ENCODE results near the gene UMAD1.
A peak's percentile ranks its signal among the peaks of the same experiment; 100 is the strongest.

DNA sequence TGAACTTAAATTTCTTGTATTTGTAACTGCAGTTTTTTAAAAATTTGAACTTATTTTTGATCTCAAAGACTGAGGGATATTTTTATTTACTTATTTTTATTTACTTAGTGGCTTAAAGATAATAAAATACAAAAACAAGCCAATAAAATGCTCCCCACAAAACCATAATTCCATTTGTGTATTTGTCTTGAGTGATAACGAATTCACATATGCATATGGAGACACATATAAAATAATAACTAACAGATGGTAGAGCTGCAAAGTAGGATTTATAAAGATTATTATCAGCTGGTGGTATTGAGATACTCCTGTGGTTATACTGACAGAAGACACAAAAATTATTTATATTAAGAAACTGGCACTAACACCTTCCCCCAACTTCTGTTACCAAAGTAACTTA, 168.1 kb downstream of the UMAD1 start:
- no peak for TF ChIP-seq SNAI2 (CRISPR knock-in tag; IDR thresholded peaks at IDR 0.05)
- TF ChIP-seq ARNTL (CRISPR knock-in tag; IDR thresholded peaks at IDR 0.05; ENCODE audit: borderline replicate concordance, low read depth): no peak
- TF ChIP-seq TCF4 (CRISPR knock-in tag; IDR thresholded peaks at IDR 0.05; ENCODE audit: borderline replicate concordance): peak; percentile 79; the same call in 1 of the 2 replicates
- TF ChIP-seq, protein P1, sequence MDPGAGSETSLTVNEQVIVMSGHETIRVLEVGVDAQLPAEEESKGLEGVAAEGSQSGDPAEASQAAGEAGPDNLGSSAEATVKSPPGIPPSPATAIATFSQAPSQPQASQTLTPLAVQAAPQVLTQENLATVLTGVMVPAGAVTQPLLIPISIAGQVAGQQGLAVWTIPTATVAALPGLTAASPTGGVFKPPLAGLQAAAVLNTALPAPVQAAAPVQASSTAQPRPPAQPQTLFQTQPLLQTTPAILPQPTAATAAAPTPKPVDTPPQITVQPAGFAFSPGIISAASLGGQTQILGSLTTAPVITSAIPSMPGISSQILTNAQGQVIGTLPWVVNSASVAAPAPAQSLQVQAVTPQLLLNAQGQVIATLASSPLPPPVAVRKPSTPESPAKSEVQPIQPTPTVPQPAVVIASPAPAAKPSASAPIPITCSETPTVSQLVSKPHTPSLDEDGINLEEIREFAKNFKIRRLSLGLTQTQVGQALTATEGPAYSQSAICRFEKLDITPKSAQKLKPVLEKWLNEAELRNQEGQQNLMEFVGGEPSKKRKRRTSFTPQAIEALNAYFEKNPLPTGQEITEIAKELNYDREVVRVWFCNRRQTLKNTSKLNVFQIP (CRISPR knock-in tag; IDR thresholded peaks at IDR 0.05; ENCODE audit: borderline replicate concordance, low read depth): no peak
- no peak for TF ChIP-seq OSR1 (CRISPR knock-in tag; IDR thresholded peaks at IDR 0.05)
- TF ChIP-seq, protein P2, sequence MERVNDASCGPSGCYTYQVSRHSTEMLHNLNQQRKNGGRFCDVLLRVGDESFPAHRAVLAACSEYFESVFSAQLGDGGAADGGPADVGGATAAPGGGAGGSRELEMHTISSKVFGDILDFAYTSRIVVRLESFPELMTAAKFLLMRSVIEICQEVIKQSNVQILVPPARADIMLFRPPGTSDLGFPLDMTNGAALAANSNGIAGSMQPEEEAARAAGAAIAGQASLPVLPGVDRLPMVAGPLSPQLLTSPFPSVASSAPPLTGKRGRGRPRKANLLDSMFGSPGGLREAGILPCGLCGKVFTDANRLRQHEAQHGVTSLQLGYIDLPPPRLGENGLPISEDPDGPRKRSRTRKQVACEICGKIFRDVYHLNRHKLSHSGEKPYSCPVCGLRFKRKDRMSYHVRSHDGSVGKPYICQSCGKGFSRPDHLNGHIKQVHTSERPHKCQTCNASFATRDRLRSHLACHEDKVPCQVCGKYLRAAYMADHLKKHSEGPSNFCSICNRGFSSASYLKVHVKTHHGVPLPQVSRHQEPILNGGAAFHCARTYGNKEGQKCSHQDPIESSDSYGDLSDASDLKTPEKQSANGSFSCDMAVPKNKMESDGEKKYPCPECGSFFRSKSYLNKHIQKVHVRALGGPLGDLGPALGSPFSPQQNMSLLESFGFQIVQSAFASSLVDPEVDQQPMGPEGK (CRISPR knock-in tag; IDR thresholded peaks at IDR 0.05; ENCODE audit: borderline replicate concordance): no peak
- TF ChIP-seq RARB (CRISPR knock-in tag; IDR thresholded peaks at IDR 0.05): no peak
- TF ChIP-seq ZNF565 (CRISPR knock-in tag; conservative IDR thresholded peaks at IDR 0.05; ENCODE audit: low read depth): no peak
- TF ChIP-seq ZFP3 (CRISPR knock-in tag; IDR thresholded peaks at IDR 0.05): no peak

Data from SK-N-SH treated with all-trans-retinoic acid at 6 μM for 48 hours (cell line).